Suprapubic skin (tissue), 4 donors: ENCODE measurements around the gene PTPRN2.

Source experiments
- CTCF ChIP-seq, 2 donors: fragments of 200-600 bp in 1 of 2; fragments of 450-650 bp in 1 of 2; sonication (generic) in 1 of 2; IDR thresholded peaks; one replicate each; pipeline ENCODE4 v1.5.1; 2016 to 2019; ENCODE audit warnings: antibody characterized with exemption in 2 of 2, mild to moderate bottlenecking in 1 of 2, moderate library complexity in 1 of 2
- POLR2A ChIP-seq, 2 donors: fragments of 450-650 bp; IDR thresholded peaks; one replicate each; pipeline ENCODE4 v1.6.1; 2017; ENCODE audit warnings: antibody characterized with exemption in 2 of 2, mild to moderate bottlenecking in 2 of 2, moderate library complexity in 2 of 2
- POLR2AphosphoS5 ChIP-seq, 3 donors: sonication (generic); formaldehyde crosslinking; IDR thresholded peaks; one replicate each; pipeline ENCODE4 v1.6.1; 2017; ENCODE audit warnings: antibody characterized with exemption in 3 of 3

GRCh38 chr7:157845203-157845835, 742.3 kb downstream of the PTPRN2 start:
- TF ChIP-seq CTCF (IDR thresholded peaks at IDR 0.05) (no peak), POLR2A (IDR thresholded peaks at IDR 0.05) (no peak), POLR2AphosphoS5 (IDR thresholded peaks at IDR 0.05) (no peak)
